NCI-H226 (cell line): ENCODE measurements around the gene MACROD2.

Experiments
- DNase-seq: peaks from one replicate; pipeline ENCODE4 v3.0.0-alpha.2; 2015

The MACROD2 gene

DNA sequence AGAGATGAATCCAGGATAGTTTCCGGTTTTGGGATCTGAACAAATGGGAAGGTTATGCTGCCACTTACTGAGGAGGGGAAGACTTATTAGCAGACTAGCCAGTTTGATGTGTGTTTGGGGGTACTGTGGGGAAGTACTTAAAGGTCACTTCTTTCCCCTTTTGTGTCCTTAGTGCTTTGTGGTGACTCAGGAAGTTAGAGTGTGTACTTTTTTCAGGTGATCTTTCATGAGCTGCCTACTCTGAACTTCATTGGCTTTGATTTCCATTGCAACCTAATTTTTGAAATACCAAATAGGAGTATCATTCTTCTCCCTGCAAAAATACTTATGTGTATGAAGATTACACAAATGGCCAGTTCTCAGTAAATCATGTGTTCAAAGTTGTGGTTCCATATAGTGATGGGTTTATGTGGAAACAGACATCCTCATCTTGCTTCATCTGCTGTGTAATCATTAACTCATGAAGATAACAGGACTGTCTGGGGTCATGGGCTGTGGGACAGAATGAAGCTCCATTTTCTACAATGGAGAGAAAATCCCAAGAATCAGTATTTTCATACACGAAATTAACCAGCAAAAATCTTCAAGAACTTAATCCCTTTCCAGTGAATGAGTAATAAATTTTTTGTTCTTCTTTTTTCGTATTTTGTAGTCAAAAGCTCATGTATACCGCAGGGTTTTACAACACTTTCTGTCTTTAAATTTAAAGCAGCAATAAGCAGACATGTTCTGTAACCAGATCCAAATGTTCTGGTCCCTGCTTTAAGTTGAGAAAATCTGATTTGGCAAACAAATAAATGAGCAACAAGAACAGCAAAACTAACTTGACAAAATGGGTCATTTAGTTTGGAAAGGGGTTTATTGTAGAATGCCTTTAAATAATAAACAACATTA lies 614.3 kb downstream of the MACROD2 start:
- DNase-seq = no peak

DNA sequence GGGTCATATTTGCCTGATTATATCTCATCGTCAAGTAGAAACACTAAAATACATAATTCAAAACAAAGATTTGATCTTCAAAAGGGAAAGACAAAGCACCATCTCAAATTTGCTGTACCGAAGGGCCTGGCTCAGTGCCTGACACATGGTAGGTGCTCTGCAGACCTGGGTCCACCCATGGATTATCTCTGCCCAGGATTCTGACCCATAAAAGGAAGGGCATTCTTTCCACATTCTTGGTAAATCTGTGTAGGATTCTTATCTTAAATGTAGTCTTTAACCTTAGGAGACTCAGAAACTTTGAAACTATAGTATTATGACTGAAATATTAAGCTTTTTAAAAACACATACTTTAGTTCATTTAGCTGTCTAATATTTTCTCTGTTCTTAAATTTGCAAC lies 616.2 kb downstream of the MACROD2 start:
- no peak for DNase-seq

DNA sequence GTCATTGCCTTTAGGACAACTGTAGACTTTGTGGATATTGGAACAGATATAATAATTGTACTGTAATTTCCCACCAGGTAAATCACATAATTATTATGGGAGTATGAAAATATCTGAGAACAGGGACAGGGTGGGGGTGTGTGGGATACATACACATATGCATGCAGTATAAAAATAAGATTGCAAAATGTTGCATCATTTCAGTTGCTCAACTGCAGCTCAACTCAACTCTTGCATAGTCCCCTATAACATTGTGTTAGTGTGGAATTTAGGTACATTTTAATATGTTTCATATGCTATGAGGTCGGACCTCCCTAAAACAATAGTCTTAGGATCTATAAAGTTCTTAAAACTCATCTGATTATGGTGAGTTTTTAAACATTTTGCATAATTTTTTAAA lies 617.1 kb downstream of the MACROD2 start:
- peak; percentile 4 for DNase-seq

DNA sequence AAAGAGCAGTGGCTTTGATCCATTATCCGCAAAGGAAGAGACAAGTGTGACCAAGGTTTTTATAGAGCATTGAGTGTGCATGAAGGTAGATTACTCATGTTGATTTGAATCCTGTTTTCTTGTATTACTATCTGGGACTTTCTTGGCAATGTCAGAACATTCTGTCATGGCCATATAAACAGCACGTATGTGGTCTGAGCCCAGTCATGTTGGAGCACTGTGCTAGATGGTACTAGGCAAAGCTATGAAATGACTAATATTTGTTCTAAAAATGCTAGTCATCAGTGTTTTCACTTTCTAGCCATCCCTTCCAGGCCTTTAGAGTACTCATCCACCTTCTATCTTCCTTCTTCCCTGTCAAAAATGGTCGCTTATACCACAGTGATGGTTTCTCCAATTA lies 620.7 kb downstream of the MACROD2 start:
- DNase-seq = no peak

DNA sequence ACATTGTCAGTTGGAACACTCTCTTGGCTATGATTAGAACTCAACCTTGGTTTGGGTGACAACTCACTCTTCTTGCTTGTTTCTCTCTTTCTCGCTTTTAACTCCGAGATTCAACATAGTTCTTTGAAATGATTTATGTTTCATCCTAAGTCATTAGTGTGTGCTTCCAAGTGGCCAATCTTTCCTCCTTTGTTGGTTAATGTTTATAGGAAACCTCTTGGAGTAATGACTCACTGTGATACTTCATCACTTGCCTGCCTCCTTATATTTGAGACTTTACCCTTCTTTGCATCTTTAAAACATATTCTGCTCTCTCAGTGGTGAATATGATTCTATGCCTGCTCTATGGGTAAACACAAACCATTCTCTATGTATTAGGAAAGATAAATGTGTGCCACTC lies 621.8 kb downstream of the MACROD2 start:
- peak; percentile 2 for DNase-seq

DNA sequence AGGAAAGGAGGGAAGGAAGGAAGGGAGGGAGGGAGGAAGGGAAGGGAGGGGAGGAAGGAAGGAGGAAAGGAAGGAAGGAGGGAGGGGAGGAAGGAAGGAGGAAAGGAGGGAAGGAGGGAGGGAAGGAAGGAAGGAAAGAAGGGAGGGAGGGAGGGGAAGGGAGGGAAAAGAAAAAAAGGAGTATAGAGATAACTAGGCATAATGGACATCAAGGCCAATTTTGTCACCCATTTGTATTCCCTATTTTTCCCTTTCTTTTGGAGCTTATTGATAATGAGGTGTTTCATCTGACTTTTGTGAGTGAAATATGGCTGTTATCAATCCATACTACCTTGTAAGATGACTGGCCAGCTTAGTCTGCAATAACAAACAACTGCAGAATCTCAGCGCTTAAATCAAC lies 624.1 kb downstream of the MACROD2 start:
- no peak for DNase-seq

DNA sequence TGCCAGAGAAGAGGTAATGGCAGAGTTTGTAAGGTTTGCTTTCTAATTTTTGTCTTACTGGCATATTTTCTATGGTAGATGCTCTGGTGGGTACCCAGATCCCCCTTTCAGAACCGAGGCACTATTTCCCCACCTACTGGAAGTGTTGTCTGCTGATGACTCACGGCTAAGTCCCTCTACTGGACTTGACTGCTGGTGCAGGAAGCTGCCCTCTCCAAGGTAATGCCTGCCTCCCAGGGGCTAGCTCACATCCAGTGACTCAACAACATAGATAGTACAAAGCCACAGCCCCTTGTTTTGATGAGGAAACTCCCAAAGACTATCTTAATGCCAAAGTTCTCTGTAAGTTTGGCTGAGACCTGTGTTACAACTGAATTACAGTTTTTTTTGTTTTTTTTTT lies 627.5 kb downstream of the MACROD2 start:
- peak; percentile 78 for DNase-seq

DNA sequence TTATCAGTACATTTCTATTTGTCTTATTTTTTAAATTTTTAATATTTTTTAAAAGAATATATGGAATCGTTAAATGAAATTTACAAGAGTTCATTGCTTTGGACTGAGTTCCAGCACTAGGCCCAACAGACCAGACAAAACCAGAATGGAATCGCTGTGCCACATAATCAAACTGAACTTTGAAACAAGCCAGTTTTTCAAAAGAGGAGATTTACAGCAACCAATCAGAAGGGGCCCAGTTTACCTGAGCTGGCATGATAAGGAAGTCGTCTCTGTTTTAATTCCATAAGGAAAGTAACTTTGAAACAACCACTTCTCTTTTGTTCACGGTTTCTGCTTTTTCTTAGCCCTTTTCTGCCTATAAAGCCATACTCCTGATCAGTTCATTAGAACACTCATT lies 635.7 kb downstream of the MACROD2 start:
- no peak for DNase-seq

DNA sequence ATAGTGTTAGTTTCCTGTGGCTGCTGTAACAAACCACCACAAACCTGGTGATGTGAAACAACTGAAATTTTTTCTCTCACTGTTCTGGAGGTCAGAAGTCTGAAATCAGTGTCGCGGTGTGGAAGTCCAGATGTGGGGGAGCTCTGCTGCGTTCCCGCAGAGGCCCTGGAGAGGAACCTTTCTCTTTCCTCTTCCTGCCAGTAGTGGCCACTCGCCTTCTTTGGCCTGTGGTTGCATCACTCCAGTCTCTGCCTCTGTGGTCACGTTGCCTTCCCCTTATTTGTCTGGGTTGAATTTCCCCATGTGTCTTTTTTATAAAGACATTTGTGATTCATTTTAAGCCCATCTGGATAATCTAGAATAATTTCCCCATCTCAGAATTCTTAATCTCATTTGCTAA lies 637.6 kb downstream of the MACROD2 start:
- no peak for DNase-seq

DNA sequence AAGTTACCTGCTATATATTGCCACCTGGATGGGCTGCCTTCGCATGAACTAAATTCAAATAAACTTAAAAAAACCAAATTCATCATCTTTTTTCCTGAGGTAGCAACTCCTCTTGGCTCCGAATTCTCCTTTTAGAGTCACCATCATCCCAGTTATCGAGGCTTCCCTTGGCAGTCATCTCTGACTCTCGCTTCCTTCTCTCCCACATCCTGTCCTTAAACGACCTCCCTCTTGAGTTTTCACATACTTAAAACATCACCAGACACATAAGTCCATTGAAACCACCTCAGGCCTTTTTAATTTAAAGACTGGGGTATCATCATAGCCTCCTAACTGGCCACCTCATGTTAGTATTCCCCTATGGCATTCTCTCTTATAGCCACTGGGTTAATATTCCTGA lies 638.2 kb downstream of the MACROD2 start:
- DNase-seq = no peak

DNA sequence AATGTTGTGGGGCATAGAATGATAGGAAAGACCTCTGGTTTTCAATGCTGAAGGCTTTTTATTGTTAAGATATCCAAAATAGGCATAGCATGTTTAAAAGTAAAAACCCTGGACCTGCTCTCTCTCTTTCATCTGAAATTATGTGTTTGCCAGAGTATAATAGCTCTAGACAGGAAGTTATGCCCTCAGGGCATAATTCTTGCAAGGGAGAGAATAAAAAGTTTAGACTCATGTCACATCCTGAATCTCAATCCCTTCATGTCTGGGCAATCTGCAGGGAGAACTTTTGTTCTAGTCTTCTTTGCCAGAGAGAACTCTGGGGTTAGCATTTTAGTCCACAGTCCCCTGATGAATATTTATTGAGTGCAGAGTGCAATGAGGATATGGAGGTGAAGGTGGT lies 639.3 kb downstream of the MACROD2 start:
- DNase-seq = peak; percentile 46

DNA sequence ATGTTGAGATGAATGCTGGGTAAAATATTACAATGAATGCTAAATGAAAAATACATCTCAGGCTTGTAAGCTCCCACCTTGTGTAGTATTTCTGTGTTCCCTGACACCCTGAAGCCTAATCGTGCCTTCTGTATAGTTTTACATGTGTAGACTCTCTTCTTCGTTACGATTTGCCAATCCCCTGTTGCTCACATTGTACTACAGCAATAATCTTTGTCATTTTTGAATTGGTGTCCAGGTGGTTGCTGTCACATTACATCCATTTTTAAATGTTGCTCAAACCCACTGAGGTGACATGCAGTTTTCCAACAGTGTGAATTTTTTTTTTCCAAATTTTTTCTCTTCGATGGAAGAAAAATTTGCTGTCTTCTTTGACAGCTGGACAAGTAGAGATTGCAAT lies 642.1 kb downstream of the MACROD2 start:
- no peak for DNase-seq

DNA sequence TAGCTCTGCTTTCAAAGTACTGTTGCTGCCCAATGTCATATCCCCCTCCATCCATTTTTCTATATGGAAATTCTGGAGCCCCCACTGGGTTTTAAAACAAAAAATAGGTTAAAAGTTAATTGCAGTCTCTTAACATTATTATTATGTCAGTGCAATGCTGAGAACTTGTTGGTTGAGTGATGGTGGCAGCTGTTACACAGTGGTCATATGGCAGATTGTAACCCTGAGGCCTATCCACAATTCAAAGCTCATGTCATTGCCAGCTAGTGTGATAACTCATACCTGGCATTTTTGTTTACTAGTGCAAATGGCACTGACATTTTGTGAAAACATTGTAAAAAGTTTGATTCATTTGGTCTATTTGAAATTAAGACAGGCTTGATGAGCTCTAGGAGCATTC lies 647.8 kb downstream of the MACROD2 start:
- DNase-seq = no peak

DNA sequence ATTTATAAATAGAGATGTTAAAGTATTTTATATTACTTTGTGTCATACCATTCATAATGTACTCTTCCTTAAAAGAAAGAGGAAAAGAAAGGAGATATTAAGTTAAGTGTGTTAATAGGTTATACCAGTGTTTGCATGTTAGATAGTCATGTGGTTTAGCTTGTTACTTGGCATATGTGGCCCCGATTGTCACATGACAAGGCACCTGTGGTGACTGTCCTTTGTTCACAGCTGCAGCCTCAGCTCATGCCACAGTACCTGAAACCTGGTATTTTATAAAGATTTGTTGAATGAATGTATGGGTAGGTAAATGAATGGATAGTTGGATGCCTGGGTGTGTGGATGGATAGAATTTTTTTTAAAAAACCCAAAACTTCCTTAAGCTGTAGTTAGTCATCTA lies 648.2 kb downstream of the MACROD2 start:
- no peak for DNase-seq

DNA sequence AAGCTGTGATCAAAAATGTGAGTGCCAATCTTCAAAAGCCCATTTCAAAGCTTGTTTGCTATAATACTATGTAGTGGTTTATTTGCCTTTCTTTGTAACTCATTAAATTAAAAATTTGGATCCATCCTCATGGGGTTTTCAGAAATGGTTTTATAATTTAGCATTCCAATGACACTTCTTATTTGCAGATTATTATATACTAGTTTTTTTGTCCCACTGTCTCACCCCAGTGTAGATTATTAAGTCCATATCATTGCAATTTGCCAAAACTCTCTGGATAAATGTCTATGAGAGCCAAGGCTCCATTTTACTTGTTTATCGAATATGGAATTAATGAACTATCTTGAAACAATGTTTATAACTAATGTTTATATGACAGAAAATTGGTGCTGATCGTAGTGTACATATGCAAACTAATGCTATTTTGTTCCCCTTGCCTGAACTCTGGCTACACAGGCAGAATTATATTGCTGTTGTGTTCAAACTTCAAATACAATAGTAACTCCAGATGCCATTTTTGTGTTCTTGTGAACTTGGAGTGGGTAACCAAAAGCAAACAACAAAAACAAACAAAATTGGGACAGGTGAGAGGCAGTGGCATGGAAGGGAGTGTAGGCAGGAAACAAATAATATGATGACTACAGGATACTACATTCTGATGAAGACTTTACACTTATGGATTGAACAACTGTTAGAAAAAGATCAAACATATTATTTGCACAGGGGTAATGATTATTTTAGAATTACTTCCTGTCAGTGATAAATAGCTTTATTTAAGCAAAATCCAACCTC lies 649.2 kb downstream of the MACROD2 start:
- no peak for DNase-seq

DNA sequence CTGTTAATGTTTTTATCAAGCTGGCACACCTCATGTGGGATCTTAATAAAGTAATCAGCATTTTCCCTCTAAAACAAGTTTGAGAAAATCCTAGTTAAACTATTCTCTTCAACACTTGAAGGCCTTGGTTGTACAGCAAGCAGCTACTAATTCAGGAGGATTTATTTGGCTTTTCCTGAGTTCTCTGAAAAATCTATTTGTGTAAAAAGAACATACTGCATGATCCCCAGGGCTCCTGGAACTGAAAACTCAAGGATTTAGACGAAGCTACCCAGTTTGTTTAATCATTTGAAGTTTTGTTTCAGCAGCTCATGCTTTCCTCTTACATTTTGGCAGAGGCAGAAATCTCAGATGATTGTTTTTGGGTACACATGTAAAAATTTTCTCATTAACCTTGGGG lies 651.7 kb downstream of the MACROD2 start:
- DNase-seq = no peak

DNA sequence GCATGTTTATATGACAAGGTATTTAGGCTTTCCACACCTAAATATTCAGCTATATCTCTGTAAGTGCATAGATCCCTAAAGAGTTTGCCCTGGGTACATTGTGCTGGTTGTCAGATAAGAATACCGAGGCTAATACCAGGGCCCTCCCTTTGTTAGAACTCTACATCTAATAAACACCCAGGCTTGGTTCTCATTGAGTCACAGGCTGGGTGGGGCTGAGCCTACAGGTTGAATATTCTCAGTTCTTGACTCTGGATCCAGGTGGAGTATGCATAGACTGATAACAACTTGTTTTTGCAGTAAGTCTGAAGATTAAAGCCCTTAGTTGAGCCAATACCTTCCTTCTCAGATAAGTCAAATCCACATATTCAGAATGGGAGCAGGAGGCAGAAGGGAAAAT lies 654.3 kb downstream of the MACROD2 start:
- DNase-seq = no peak

DNA sequence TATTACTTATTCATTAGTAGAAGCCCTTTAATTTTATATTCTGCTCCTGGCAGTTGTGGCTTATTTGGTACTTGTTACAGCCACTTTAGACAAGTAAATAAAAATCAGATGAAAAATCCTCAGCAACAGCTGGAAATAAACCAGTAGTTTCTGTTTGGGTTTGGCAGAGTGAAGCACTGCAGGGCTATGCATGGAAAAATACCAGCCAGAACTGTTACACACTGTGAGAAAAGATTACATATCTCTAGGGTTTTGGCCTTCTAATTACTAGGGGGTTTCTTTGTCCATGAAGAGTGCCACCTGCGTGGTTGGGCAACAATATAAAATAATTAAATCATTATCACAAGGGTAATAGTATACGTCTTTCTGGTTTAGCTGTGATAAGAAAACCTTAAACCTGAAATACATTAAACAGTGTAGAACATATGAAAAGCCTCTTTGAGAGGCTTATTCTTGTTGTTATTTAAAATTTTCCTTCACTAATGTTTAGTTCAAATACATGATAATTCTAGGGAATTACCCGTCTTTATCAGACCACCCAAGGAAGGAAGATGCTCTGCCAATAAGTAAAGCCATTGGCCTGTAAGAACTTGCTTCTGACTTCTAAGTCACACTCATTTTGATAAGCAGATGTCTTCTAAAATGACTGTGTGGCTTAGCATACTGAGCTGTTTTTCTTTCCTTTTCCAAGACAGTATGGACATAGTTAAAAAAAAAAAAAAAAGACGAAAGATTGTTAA lies 662.1 kb downstream of the MACROD2 start:
- no peak for DNase-seq

DNA sequence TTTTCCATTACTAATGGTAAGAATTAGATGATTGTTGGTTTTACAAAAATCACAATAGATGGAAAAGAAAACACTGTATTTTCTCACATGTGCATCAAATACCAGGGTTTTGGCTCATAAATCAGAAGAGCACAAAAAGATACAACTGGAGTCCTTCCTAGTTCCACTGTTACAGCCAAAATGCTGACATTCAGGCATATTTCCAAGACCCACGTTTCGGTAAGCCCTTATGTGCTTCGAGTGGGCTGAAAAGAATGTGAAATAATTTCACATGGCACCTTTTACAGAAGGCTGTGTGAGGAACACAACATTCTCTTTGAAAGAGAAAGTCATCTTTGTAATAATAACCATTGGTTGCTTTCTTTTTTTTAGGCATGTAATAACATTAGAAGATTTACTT lies 668.8 kb downstream of the MACROD2 start:
- no peak for DNase-seq

DNA sequence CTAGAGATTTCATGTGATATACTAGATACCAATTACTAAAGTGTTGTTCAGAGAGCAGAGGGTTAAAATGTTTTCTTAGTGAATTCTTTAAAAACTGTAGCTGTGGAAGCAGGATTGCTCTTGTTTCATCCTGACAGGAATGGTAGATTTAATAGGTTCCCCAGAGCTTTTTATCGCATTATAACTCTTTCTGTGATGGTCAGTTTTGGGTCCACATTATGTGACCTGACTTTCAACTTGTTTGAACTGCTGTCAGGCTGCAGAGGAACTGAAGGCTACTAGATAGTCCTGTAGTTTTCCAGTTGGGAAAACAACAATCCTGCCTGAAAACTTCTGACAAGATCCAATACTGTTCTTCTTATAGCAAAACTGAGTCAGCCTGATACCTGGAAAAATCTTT lies 671.4 kb downstream of the MACROD2 start:
- DNase-seq = no peak

DNA sequence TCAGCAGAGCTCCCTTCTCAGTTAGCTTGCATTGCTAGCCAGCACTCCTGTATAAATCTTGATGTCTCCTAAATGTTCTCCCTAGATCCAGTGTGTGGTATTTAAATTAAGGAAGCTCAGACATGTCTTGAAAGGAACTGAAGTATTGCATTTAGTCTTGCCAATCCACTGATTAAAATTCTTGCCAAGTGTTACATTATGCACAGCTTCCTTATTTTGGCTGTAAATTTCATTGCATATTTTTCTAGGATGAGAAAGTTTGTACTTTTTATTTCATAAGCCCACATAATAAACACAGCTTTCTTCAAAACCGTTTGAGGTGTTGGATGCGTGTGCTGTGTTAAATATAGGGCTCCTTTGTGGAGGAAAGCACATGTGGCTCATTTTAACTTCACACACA lies 671.9 kb downstream of the MACROD2 start:
- no peak for DNase-seq

DNA sequence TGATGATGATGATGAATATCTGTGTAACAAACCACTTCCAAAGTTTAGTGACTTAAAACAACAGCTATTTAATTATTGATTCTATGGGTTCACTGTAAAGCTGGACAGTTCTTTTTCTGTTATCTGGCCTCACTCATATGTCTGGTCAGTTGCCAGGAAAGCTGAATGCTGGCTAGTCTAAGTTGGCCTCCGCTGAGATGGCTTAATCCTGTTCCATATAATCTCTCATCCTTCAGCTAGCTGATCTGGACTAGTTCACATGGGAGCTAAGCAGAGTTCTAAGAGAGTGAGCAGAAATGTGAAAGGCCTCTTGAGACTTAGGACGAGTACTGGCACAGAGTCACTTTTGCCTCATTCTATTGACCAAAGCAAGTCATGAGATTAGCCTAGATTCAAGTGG lies 676.8 kb downstream of the MACROD2 start:
- DNase-seq = no peak

DNA sequence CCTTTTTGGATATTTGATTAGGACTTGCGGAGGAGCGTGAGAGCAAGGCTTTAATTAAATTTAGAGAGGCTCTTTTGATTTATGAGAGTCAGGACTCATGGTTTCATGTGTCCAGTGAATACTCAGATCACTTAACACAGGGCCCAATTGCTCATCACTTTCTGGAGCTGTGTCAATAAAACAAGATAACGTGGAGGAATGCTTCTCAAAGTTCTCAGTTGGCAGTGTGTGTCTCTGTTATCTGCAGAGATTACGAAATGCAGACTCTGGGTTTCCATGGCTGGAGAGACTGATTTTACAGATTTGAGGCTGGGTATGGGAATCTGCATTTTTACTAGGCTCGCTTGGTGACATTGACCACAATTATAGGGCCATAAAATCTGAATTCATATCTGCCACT lies 677.8 kb downstream of the MACROD2 start:
- DNase-seq = peak; percentile 63

DNA sequence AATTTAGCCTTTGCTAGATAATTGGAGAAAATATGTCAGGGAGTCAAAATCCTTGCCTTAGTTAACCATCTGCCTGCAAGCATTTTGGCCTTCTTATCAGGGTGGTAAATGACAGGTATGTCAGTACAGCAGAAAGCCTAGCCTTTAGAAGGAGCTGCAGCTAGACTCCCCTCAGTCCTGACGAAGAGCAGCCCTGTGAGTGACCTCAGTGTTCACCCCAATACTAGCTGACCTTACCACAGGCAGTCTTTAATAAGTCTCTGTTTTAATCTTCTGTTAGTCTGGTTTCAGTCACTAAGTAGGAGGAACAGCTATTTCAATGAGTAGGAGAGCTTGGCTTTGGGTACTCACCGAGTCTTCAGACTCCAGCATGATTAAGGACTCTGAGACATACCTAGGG lies 682.1 kb downstream of the MACROD2 start:
- no peak for DNase-seq
